ENCODE results near the gene GIT1. TPM values are rescaled to one million over a fixed set of nuclear protein-coding genes. Genes with fewer than 3 reads are reported as not detected.
A peak's percentile ranks its signal among the peaks of the same experiment; 100 is the strongest.

The GIT1 gene
- total and polyA plus RNA-seq, 9 of the 15 experiments (the other 6 are each of a cell fraction or from before 2014, with no cell fraction given), result 0.35 to 35.3 (median 17.1) TPM

GRCh38 chr17:29577385-29578211, 11.8 kb downstream of the GIT1 start:
- Histone ChIP-seq H3K4me1 (replicated peaks in 1 of 2; ENCODE audit: control insufficient read depth in 2 of 2, insufficient read depth in 2 of 2, low read length in 2 of 2) (peaks cover 0 to 53% of the 10 kb centered on the region in 2 experiments; a peak in 2 of 5 replicates), H3K27me3 (ENCODE audit: control insufficient read depth in 2 of 2, insufficient read depth in 2 of 2, low read length in 2 of 2) (no peaks in the 10 kb centered on the region), H3K9me1 (ENCODE audit: control insufficient read depth, insufficient read depth, low read length) (no peaks in the 10 kb centered on the region), H3K9me3 (replicated peaks; ENCODE audit: control insufficient read depth, insufficient read depth, low read depth, low read length) (no peaks in the 10 kb centered on the region), H3K27ac (ENCODE audit: extremely low read depth, low read depth, low read length) (no peak overlapping the region), H3K4me2 (ENCODE audit: insufficient read depth, low read length) (no peak overlapping the region), H4K20me1 (replicated peaks; ENCODE audit: control insufficient read depth, insufficient read depth, low read length) (no peaks in the 10 kb centered on the region), H3K79me2 (ENCODE audit: control insufficient read depth, insufficient read depth, low read length) (no peaks in the 10 kb centered on the region), H2AFZ (ENCODE audit: low read depth, low read length) (no peak overlapping the region), H3K9ac (ENCODE audit: insufficient read depth in 1 of 2, low read depth in 2 of 2, low read length in 2 of 2) (peak overlapping the region in 1 of 2 experiments; percentile 40; a peak in 1 of 4 replicates), H3K36me3 (ENCODE audit: control insufficient read depth, insufficient read depth, low read length) (peaks cover 72% of the 10 kb centered on the region; the same call in 2 of the 3 replicates), H3K4me3 (no peak overlapping the region)
- in situ Hi-C loops (cut with MboI) (no loop called here), intact Hi-C loops (cut with micrococcal nuclease) (no loop called here)
- POLR2A ChIA-PET, result interaction anchor here (1.0 to 3.6 kb wide), 2 partner anchors 9 to 17 kb away, joined by 5 to 25 read pairs; no protein-coding TSS in a partner anchor
- BruUV-seq (replicated peaks), result no TSS peak
- DNase-seq (ENCODE audit: extremely low read depth in 1 of 4, low spot score in 3 of 4) (no peak), FAIRE-seq (no peak), ATAC-seq (no peak)
- WGBS (ENCODE audit: insufficient coverage, low coverage, missing lambda C conversion rate), result 88% methylated on average over 18 of the region's 22 CpGs
- CTCF ChIA-PET (ENCODE audit: low intra/inter-chr PET ratio), result no interaction called here
- no peak for TF ChIP-seq PATZ1 (CRISPR knock-in tag; IDR thresholded peaks at IDR 0.05; ENCODE audit: borderline replicate concordance)
- no peak for TF ChIP-seq MED1 (CRISPR knock-in tag; IDR thresholded peaks at IDR 0.05; ENCODE audit: borderline replicate concordance)
- no peak for TF ChIP-seq TGIF2 (CRISPR knock-in tag; IDR thresholded peaks at IDR 0.05)
- no peak for TF ChIP-seq DACH1 (IDR thresholded peaks at IDR 0.05; ENCODE audit: partially characterized antibody)
- TF ChIP-seq ZFP36 (IDR thresholded peaks at IDR 0.05; ENCODE audit: low read depth, low read length, partially characterized antibody), result no peak
- TF ChIP-seq CBFA2T3 (IDR thresholded peaks at IDR 0.05), result no peak
- TF ChIP-seq MGA (IDR thresholded peaks at IDR 0.05), result no peak

Measured in K562 (cell line).